Activated CD4-positive, alpha-beta T cell treated with anti-CD3 and anti-CD28 coated beads, Interleukin-2, amount 50 U/mL, for 1 hour (primary cell): ENCODE data around the gene DDX4.
"Not testable (repeated sequence)": the region's sequence is repeated elsewhere in the genome, so short reads cannot be mapped to it uniquely, and the experiment has no call there.

Experiments
- DNase-seq: peaks from one replicate; pipeline ENCODE4 v3.0.0-alpha.2; 2020

Gene DDX4

DNA sequence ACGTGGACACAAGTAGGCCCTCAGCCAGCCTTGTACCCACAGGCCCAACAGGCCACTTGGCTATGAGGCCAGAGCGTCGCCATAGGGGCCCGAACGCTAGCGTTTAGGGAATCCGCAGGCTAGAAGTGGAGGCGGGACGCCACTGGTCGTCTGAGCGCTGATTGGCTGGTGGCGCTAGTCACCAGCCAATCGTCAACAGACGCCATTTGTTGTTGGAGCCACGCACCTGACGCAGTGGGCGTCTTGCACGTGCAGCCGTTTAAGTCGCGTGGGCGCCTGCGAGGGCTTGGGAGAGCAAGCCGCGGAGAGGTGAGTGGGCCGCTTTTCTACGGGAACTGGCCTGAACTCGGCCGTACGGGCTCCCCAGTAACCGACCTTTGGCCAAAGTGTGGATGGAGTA, at the start of gene DDX4:
Gene DDX4 (plus strand): TSS at position 269 of the 400 bp plus-strand sequence. CDS start 903 bp downstream, outside the sequence.
- no peak for DNase-seq

- no peak for DNase-seq
These were observed 46.4 kb upstream of the DDX4 start for GRCh38 chr5:55691265-55692105.

GRCh38 chr5:55692106-55692417, 45.8 kb upstream of the DDX4 start:
- DNase-seq: no peak

DNA sequence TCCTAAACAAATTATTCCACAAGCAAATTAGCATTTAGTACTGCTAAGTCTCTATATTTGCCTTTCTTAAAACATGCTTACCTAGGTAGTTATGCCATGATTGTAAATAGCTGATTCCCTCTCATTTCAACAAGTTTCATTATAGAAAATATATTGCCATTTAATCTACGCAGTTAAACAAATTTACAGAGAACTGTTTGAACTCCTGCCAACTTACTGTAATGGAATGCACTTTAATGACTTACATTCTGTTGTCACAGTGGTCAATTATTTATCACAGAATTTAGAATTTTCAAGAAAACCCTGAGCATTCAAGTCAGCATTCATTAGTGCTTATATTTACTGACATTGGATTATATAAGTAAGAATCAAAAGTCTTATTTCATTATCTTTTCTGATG, 45.4 kb upstream of the DDX4 start:
- DNase-seq: no peak

DNA sequence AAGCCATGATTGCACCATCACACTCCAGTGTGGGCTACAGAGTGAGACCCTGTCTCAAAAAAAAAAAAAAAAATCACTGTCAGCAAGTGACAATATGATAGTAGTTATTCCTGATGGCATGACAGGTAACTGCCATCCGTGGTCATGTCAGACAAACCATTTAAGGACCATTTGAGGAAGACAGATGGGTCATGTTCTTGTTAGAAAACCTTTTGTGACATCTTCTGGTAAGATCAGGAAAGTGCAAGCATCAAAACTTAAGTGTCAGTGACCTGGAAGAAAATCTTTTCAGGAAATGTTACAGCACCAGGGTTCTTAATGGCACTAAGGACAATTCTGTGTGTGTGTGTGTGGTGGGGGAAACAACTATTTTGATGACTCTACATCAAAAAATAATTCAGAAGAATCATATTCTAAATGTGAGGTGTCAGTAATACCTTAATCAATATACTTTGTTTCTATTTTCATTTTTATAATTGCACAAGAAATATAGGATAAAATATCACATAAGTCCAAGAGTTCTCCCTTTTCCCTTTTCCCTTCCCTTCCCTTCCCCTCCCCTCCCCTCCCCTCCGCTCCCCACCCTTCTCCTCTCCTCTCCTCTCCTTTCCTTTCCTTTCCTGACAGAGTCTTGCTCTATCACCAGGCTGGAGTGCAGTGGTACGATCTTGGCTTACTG, 43.6 kb upstream of the DDX4 start:
- DNase-seq: no peak

DNA sequence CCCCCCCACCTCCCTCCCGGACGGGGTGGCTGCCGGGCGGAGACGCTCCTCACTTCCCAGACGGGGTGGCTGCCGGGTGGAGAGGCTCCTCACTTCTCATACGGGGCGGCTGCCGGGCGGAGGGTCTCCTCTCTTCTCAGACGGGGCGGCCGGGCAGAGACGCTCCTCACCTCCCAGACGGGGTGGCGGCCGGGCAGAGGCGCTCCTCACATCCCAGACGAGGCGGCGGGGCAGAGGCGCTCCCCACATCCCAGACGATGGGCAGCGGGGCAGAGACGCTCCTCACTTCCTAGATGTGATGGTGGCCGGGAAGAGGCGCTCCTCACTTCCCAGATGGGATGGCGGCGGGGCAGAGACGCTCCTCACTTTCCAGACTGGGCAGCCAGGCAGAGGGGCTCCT, 41.2 kb upstream of the DDX4 start:
- DNase-seq: not testable (repeated sequence)

DNA sequence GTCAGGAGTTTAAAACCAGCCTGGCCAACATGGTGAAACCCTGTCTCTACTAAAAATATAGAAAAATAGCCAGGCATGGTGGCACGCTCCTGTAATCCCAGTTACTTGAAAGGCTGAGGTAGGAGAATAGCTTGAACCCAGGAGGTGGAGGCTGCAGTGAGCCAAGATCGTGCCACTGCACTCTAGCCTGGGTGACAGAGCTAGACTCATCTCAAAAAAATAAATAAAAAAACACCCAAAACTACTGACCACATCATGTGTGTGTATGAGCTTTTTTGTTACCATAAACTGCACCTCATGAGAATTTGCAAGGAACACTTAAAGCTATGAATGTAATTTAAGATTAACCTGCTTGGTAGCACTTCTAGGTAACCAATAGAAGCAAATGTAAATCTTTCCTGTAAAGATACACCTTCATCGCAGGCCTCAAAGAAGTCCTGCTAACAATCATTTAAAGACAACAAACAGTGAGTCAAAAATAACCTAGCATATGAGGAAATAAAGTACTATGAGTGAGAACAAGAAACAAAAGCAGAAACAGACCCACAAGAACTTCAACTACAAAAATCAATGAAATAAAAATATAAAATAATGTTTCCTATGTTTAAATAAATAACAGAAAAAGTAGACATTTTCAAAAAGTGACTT, 38.7 kb upstream of the DDX4 start:
- DNase-seq: no peak

GRCh38 chr5:55700745-55701144, 37.1 kb upstream of the DDX4 start:
- no peak for DNase-seq

DNA sequence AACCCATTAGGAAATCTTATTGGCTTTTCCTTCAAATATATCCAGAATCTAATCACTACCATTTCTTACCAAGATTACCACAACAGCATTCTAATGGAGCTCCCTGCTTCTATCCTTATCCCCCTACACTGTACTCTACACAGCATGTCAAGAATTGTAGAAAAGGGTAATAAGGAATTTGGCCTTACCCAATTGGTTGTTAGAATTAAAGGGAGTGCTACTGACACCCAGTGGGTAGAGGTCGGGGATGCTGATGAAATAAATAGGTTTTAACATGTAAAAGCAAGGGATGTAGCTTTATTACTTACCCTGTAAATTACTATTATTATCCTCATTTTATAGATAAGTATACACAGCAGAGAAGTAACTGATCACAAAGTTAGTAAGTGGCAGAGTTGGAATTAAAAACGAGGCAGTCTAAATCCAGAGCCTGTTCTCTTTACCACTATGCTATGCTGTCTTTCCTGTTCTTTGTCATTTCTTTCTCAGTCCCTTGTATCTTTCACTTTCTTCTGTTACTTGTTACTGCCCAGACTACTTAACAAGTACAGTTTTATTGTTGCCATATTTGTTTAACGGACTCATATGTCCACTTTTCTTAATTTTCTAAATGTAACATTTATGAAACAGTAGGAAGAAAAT, 36.3 kb upstream of the DDX4 start:
- DNase-seq: no peak

GRCh38 chr5:55702598-55703345, 35.1 kb upstream of the DDX4 start:
- no peak for DNase-seq

DNA sequence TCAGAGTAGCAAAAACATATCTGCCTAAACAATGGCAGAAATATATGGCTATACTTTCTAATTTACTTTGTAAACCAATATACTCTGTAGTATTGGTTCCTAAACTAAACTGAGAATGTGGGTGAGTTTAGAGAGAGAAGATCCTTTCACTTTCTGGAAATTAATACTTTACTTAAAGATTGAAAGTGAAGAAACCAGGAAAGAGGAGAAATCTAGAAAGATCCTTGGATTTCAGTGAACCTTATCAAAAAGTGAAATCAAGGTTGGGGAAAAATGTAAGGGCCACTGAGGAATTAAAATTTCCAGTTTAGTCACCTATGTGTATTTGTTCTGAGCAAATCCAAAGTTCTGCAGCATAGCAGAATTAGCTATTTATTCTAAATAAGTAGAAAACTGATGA, 31.6 kb upstream of the DDX4 start:
- no peak for DNase-seq

GRCh38 chr5:55708732-55709131, 29.1 kb upstream of the DDX4 start:
- DNase-seq: no peak

DNA sequence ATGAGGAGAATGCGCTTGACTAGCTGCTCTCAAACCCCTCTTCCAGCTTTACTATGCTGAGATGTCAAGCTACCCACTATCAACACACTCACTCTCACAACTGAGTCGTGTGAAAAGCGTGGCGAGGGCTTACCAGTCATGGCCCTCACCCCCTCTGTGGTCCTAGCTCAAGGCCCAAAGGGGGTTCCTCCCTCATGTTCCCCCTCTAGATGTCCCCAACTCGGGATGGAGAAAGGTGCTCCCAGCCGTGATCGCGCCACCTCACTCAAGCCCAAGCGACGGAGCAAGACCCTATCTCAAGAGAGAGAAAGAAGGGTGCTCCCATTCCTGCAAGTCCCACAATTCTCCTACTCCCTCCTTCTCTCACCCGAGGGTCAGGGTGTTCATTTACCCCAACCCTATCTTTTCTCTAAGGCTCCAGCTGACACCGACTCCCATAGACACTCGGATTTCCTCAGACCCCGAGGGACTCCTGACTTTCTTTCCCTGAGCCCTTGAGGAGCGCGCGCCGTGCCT, 26.3 kb upstream of the DDX4 start:
- peak; percentile 3 for DNase-seq

GRCh38 chr5:55712023-55712859, 25.6 kb upstream of the DDX4 start, which contains the start of gene SLC38A9:
SLC38A9 (minus strand) TSS chr5:55712324; CDS start chr5:55697958, 14,366 bp downstream.
- DNase-seq: peak; percentile 91

DNA sequence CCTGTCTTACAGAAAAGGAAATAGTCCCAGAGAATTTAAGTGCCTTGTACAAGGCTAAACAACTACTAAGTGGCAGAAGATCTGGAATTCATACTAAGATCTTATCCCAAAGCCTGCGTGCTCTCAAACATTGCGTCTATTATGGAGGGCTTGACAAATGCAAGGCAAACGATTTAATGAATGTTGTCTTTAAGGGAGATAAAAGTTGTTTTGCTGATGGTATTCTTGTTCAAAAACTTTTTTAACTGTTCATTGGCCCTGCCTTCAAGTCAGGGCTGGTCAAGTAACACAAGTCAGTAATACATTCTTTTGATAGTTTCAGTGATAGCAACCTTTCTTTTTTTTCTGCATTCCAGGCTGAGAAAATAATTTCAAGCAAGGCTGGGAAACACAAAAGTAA, 24.0 kb upstream of the DDX4 start:
- DNase-seq: no peak

DNA sequence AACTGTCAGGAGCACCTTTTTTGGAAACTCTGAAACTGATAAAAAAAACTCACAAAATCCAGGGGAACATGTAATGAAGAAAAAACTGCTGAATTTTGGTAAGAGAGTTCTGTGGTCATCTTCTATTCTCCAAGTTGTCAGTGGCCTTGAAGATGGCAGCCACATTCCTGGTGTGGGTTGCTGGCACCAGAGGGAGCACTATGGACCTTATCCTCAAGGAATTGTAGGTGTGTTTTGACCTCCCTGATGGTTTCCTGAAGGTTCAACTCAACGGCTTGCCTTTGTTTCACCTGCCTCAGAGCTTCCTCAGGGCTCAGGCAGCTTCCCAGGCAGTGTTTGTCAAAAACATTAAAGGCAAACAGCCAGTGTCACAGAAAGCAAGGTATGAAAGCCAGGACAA, 23.5 kb upstream of the DDX4 start:
- no peak for DNase-seq

DNA sequence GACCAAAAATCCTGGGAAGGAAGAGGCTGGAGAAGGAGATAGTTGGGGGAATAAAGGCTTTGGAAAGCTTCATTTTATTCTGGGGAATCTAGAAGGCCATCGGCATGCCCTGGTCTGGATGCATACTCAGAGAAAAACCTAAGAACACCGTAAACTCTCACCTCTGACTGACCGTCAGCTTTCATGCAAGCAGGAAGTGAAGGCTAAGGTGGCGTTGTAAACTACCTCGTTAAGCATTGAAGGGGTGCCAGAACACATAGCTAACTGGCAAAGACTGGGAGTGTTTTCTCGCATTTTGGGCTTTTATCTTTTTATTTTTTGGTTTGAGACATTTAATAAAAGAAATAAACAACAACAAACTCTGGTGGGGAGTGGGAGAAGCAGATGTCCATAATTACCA, 23.1 kb upstream of the DDX4 start:
- no peak for DNase-seq

GRCh38 chr5:55715519-55716078, 22.3 kb upstream of the DDX4 start:
- DNase-seq: no peak

- DNase-seq: not testable (repeated sequence)
These were observed 18.8 kb upstream of the DDX4 start for GRCh38 chr5:55719026-55719425.

DNA sequence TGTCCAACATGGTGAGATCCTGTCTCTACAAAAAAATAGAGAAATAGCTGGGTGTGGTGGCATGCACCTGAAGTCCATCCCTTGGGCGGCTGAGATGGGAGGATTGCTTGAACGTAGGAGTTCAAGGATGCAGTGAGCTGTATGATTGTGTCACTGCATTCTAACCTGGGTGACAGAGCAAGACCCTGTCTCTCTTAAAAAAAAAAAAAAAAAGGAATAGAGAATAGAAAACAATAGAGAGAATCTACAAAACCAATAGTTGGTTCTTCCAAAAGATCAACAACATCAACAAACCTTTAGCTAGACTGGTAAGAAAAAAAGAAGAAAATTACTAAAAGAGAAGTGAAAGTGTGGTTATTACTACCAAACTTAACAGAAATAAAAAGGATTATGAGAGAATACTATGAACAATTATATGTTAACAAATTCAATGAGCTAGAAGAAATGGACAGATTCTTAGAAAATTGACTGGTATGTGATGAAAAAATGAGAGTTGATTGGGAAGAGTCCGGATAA, 17.6 kb upstream of the DDX4 start:
- DNase-seq: no peak

GRCh38 chr5:55724281-55724680, 13.6 kb upstream of the DDX4 start:
- no peak for DNase-seq
